H4 (cell line): ENCODE data around the gene TNK1. TPM values are rescaled to one million over a fixed set of nuclear protein-coding genes. Genes with fewer than 3 reads are reported as not detected.
"Not testable (repeated sequence)": the region's sequence is repeated elsewhere in the genome, so short reads cannot be mapped to it uniquely, and the experiment has no call there.

ENCODE experiments used
- DNase-seq: peaks from one replicate; pipeline ENCODE4 v3.0.0-alpha.2; 2015; ENCODE audit warnings: low spot score
- total RNA-seq: library from RNA; depleted of rRNA; stranded (reverse); fragments of >200 nt; shearing (Covaris generic); gene quantifications from 2 replicates; pipeline ENCODE4 v1.2.3, GENCODE V29; 2014; rRNA removed

TNK1 gene
- total RNA-seq = not detected in 2 replicates

- DNase-seq = no peak
These were observed at the start of gene TNK1 for GRCh38 chr17:7380855-7381683. TNK1 (plus strand) TSS chr17:7381089; CDS start chr17:7382927, 1,838 bp downstream.

- no peak for DNase-seq
These were observed 48.8 kb upstream of the TNK1 start for GRCh38 chr17:7332111-7332510.

- not testable (repeated sequence) for DNase-seq
These were observed 48.3 kb upstream of the TNK1 start for GRCh38 chr17:7332600-7333069.

- no peak for DNase-seq
These were observed 45.9 kb upstream of the TNK1 start for GRCh38 chr17:7334938-7335538.

- DNase-seq = not testable (repeated sequence)
These were observed 45.1 kb upstream of the TNK1 start for GRCh38 chr17:7335765-7336164.

- DNase-seq = no peak
These were observed 44.4 kb upstream of the TNK1 start, which contains the start of gene ACAP1 for GRCh38 chr17:7336240-7337175. ACAP1 (plus strand) TSS chr17:7336529; CDS start chr17:7336735, 206 bp downstream.

GRCh38 chr17:7337600-7337999, 43.3 kb upstream of the TNK1 start:
- DNase-seq = not testable (repeated sequence)

- no peak for DNase-seq
These were observed 40.7 kb upstream of the TNK1 start for GRCh38 chr17:7340179-7340578.

GRCh38 chr17:7341842-7342241, 39.0 kb upstream of the TNK1 start:
- DNase-seq = no peak

- DNase-seq = no peak
These were observed 37.6 kb upstream of the TNK1 start for GRCh38 chr17:7343250-7343649.

- DNase-seq = no peak
These were observed 33.9 kb upstream of the TNK1 start for GRCh38 chr17:7346761-7347614.

- no peak for DNase-seq
These were observed 33.0 kb upstream of the TNK1 start for GRCh38 chr17:7347630-7348477.

GRCh38 chr17:7348478-7349242, 32.2 kb upstream of the TNK1 start:
- DNase-seq = no peak

GRCh38 chr17:7351665-7352502, 29.0 kb upstream of the TNK1 start, which contains the start of gene KCTD11:
KCTD11 (plus strand) TSS chr17:7352162.
- DNase-seq = peak; percentile 74

- no peak for DNase-seq
These were observed 28.4 kb upstream of the TNK1 start for GRCh38 chr17:7352503-7352889.

- DNase-seq = no peak
These were observed 27.8 kb upstream of the TNK1 start for GRCh38 chr17:7352910-7353635.

- DNase-seq = no peak
These were observed 26.5 kb upstream of the TNK1 start for GRCh38 chr17:7354262-7354843.
